ENCODE data around the gene KCNB1. TPM values are rescaled to one million over a fixed set of nuclear protein-coding genes. Genes with fewer than 3 reads are reported as not detected.

The KCNB1 gene
- total and polyA plus RNA-seq, 2 donors (not counting 1 experiment from before 2014, with no cell fraction given) = under 0.01 to 0.07 TPM

- Histone ChIP-seq H3K4me1 (ENCODE audit: control insufficient read depth, extremely low read depth, insufficient read depth, low read length) (no peaks in the 10 kb centered on the region), H4K20me1 (ENCODE audit: control insufficient read depth, extremely low read depth, insufficient read depth, low read length) (no peaks in the 10 kb centered on the region), H3K27me3 (ENCODE audit: control insufficient read depth, insufficient read depth, low read length) (peaks cover 7% of the 10 kb centered on the region), H3K36me3 (ENCODE audit: control insufficient read depth, insufficient read depth, low read length) (no peaks in the 10 kb centered on the region), H3K4me3 (replicated peaks in 1 of 4; ENCODE audit: control extremely low read depth in 1 of 4, insufficient read depth in 1 of 4, low read depth in 3 of 4, low read length in 4 of 4) (no peak overlapping the region), H2AFZ (ENCODE audit: low read length) (no peak overlapping the region), H3K27ac (ENCODE audit: insufficient read depth, low read length) (no peak overlapping the region), H3K79me2 (ENCODE audit: control insufficient read depth, insufficient read depth, low read length) (no peaks in the 10 kb centered on the region), H3K9me3 (ENCODE audit: control insufficient read depth, insufficient read depth, low read depth, low read length) (no peaks in the 10 kb centered on the region), H3K9ac (ENCODE audit: insufficient read depth, low read length) (no peak overlapping the region), H3K4me2 (ENCODE audit: extremely low read depth, insufficient read depth, low read length) (no peak overlapping the region)
- no peak for DNase-seq (ENCODE audit: low read depth in 2 of 2)
- TF ChIP-seq CTCF (conservative IDR thresholded peaks at IDR 0.05 in 1 of 2, IDR thresholded peaks at IDR 0.05 in 1 of 2; ENCODE audit: low read depth in 1 of 2, low read length in 2 of 2) (no peak), EZH2 (IDR thresholded peaks at IDR 0.05; ENCODE audit: low read length, missing control alignments) (no peak)
These were observed 14.9 kb upstream of the KCNB1 start for GRCh38 chr20:49497398-49497669.

GRCh38 chr20:49496553-49497397, 14.3 kb upstream of the KCNB1 start:
- H2AFZ ChIP-seq (ENCODE audit: low read length) = no peak overlapping the region
- H3K79me2 ChIP-seq (ENCODE audit: control insufficient read depth, insufficient read depth, low read length) = no peaks in the 10 kb centered on the region
- no peak overlapping the region for H3K9ac ChIP-seq (ENCODE audit: insufficient read depth, low read length)
- H3K4me3 ChIP-seq (replicated peaks in 1 of 4; ENCODE audit: control extremely low read depth in 1 of 4, insufficient read depth in 1 of 4, low read depth in 3 of 4, low read length in 4 of 4) = no peak overlapping the region
- H3K9me3 ChIP-seq (ENCODE audit: control insufficient read depth, insufficient read depth, low read depth, low read length) = no peaks in the 10 kb centered on the region
- no peak overlapping the region for H3K4me2 ChIP-seq (ENCODE audit: extremely low read depth, insufficient read depth, low read length)
- H3K27me3 ChIP-seq (ENCODE audit: control insufficient read depth, insufficient read depth, low read length) = peaks cover 7% of the 10 kb centered on the region
- TF ChIP-seq CTCF (conservative IDR thresholded peaks at IDR 0.05 in 1 of 2, IDR thresholded peaks at IDR 0.05 in 1 of 2; ENCODE audit: low read depth in 1 of 2, low read length in 2 of 2) (no peak), EZH2 (IDR thresholded peaks at IDR 0.05; ENCODE audit: low read length, missing control alignments) (no peak)
- H4K20me1 ChIP-seq (ENCODE audit: control insufficient read depth, extremely low read depth, insufficient read depth, low read length) = no peaks in the 10 kb centered on the region
- no peaks in the 10 kb centered on the region for H3K4me1 ChIP-seq (ENCODE audit: control insufficient read depth, extremely low read depth, insufficient read depth, low read length)
- no peaks in the 10 kb centered on the region for H3K36me3 ChIP-seq (ENCODE audit: control insufficient read depth, insufficient read depth, low read length)
- H3K27ac ChIP-seq (ENCODE audit: insufficient read depth, low read length) = no peak overlapping the region
- no peak for DNase-seq (ENCODE audit: low read depth in 2 of 2)

- TF ChIP-seq EZH2 (IDR thresholded peaks at IDR 0.05; ENCODE audit: low read length, missing control alignments) (no peak), CTCF (conservative IDR thresholded peaks at IDR 0.05 in 1 of 2, IDR thresholded peaks at IDR 0.05 in 1 of 2; ENCODE audit: low read depth in 1 of 2, low read length in 2 of 2) (no peak)
- H3K27ac ChIP-seq (ENCODE audit: insufficient read depth, low read length) = no peak overlapping the region
These were observed 13.6 kb upstream of the KCNB1 start for GRCh38 chr20:49496043-49496442.

More at GRCh38 chr20:49496043-49496442, 13.6 kb upstream of the KCNB1 start:
- H3K4me1 ChIP-seq (ENCODE audit: control insufficient read depth, extremely low read depth, insufficient read depth, low read length) = no peaks in the 10 kb centered on the region
- H3K4me3 ChIP-seq (replicated peaks in 1 of 4; ENCODE audit: control extremely low read depth in 1 of 4, insufficient read depth in 1 of 4, low read depth in 3 of 4, low read length in 4 of 4) = no peak overlapping the region
- H3K9ac ChIP-seq (ENCODE audit: insufficient read depth, low read length) = no peak overlapping the region
- H4K20me1 ChIP-seq (ENCODE audit: control insufficient read depth, extremely low read depth, insufficient read depth, low read length) = no peaks in the 10 kb centered on the region
- no peak for DNase-seq (ENCODE audit: low read depth in 2 of 2)
- peaks cover 7% of the 10 kb centered on the region for H3K27me3 ChIP-seq (ENCODE audit: control insufficient read depth, insufficient read depth, low read length)
- no peaks in the 10 kb centered on the region for H3K79me2 ChIP-seq (ENCODE audit: control insufficient read depth, insufficient read depth, low read length)
- H2AFZ ChIP-seq (ENCODE audit: low read length) = no peak overlapping the region
- no peaks in the 10 kb centered on the region for H3K9me3 ChIP-seq (ENCODE audit: control insufficient read depth, insufficient read depth, low read depth, low read length)
- H3K36me3 ChIP-seq (ENCODE audit: control insufficient read depth, insufficient read depth, low read length) = no peaks in the 10 kb centered on the region
- H3K4me2 ChIP-seq (ENCODE audit: extremely low read depth, insufficient read depth, low read length) = no peak overlapping the region

Measured in fibroblast of lung (primary cell).